GM19193 (cell line): ENCODE measurements around the gene RAC3.

Source experiments
- POLR2A ChIP-seq: IDR thresholded peaks from 4 replicates; pipeline ENCODE4 v1.6.1; 2011; ENCODE audit not compliant: insufficient read depth, insufficient read length; ENCODE audit errors: extremely low read depth

Gene RAC3

DNA sequence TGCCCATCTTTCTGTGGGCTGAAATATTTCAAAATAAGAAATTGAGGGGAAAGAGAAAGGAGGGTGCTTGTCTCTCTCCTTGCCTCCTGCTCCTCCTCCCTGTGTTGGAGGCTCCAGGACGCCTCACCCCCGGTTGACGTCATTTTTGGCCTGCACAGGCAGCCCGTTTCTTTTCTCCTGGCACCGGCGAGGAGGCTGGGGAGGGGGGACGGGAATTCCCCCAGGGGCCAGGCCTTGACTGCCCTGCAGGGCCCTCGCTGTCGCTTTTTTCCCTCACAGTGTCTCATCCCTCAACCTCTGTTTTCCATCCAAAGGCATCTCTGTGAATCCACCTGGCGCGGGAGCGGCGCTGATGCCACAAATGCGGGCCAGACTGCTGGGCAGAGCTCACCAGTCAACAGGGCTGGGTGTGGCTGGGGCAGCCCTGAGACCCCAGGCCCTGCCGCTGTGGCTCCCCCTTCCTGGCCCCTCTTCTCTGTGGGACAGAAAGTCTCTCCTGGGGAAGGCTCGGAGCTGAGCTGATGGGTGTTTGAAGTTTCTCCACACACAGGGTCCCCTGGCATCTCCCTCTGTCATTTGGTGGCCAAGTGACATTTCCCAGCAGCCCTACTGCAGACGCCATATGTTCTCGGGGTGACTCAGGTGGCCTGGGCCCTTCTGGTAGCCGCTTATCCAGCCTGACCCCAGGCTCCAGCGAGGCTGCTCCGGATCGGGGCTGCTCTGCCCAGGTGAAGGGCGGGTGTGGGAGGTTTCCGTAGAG is 24.8 kb upstream of the RAC3 start:
- no peak for TF ChIP-seq POLR2A

DNA sequence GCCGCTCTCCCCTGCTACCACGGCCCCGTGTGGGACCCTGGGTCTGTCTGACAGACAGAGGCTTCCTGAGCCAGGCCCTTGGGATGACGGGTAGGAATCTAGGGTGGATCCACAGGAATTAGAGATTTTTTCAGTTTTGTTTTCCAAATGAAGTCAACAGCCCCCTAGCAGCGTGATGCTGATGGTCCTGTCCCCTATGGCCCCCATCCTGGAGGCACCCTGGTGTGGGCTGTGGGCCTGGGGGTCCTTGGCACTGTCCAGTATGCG is 24.3 kb upstream of the RAC3 start:
- TF ChIP-seq POLR2A = no peak

DNA sequence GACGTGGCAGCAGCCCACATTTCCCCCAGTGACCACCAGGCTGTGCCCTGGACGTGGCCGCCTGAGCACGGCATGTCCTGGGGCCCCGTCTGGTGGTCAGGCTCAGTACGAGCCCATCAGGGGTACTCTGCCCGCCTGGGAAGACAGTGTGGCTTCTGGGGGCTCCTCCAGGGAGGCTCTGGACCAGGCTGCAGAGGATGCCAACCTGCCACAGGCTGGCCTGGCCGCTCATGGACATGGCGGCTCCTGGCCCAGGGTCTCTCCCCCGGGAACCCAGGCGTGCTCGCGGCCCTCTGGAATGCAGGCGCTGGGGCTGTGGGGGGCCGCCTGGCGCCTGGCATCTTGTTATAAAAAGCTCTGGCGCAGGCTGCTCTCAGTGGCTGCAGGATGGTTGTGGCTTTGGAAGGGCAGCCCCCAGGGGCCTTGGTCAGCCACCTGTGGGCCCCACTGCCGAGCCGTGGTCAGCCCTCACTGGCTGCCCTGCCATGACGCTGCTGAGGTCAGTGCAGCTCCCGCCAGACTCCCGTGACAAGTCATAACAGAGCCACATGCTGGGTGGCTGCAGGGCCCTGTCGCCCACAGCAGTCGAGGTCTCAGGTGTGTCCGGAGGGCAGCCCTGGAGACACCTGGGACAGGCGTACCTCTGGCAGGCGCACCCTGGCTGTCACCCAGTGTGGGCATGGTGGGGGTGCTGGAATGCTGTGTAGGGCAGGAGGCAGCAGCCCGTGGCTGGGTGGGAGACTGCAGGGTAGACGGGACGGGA is 23.8 kb upstream of the RAC3 start:
- TF ChIP-seq POLR2A = no peak

DNA sequence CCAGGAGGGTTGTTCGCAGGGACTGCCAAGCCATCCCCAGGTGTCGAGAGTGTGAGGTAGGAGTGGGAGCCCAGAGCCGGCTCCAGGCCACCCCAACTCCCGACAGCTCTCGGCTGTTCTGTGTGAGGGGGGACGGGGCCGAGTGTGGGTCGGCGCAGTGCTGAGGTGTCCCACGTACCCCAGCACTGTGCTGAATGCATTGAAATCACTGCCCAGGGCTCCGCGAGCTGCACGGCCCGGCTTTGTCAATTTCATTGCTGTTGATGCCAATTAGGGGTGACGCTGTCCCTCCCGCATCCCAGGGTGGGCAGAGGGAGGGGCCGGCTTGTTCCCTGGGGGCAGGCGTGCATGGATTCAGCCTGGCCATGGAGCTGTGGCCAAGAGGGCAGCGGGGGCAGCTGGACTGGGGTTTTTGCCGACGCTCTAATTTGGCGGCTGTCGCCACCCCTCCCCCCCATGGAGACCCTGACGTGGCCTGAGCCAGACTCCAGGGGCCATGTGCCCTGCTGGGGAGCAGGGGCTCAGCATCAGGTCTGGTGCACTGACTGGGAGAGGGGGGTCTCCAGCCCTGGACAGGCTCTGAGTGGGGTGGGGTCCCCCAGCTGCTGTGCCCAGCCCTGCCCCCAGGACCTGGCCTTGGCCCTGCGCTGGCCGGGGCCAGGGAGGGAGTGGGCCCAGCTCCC is 23.1 kb upstream of the RAC3 start:
- TF ChIP-seq POLR2A = no peak

DNA sequence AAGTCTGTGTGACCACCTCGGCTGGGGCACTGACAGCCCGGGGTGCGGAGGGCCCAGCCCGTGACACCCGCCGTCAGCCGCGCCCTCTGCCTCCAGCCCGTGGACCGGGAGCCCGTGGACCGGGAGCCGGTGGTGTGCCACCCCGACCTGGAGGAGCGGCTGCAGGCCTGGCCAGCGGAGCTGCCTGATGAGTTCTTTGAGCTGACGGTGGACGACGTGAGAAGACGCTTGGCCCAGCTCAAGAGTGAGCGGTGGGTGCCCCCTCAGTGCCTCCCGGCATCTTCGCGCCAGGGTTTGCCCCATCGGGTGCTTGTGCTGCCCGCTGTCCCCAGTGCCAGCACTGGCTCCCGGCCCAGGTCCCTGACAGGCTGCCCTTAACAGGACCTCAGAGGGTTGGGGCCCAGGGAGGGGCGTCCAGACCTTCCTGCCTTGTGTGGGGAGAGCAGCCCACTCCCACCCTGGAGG is 22.5 kb upstream of the RAC3 start:
- TF ChIP-seq POLR2A = no peak

DNA sequence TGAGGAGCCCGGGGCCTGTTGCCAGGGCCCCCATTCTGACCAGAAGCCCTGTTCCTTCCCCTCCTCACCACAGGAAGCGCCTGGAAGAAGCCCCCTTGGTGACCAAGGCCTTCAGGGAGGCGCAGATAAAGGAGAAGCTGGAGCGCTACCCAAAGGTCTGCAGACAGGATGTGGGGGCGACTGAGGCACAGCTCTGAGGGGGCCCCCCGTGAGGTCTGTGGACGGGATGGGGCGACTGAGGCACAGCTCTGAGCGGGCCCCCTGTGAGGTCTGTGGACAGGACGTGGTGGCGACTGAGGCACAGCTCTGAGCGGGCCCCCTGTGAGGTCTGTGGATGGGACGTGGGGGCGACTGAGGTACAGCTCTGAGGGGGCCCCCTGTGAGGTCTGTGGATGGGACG is 22.1 kb upstream of the RAC3 start:
- no peak for TF ChIP-seq POLR2A

DNA sequence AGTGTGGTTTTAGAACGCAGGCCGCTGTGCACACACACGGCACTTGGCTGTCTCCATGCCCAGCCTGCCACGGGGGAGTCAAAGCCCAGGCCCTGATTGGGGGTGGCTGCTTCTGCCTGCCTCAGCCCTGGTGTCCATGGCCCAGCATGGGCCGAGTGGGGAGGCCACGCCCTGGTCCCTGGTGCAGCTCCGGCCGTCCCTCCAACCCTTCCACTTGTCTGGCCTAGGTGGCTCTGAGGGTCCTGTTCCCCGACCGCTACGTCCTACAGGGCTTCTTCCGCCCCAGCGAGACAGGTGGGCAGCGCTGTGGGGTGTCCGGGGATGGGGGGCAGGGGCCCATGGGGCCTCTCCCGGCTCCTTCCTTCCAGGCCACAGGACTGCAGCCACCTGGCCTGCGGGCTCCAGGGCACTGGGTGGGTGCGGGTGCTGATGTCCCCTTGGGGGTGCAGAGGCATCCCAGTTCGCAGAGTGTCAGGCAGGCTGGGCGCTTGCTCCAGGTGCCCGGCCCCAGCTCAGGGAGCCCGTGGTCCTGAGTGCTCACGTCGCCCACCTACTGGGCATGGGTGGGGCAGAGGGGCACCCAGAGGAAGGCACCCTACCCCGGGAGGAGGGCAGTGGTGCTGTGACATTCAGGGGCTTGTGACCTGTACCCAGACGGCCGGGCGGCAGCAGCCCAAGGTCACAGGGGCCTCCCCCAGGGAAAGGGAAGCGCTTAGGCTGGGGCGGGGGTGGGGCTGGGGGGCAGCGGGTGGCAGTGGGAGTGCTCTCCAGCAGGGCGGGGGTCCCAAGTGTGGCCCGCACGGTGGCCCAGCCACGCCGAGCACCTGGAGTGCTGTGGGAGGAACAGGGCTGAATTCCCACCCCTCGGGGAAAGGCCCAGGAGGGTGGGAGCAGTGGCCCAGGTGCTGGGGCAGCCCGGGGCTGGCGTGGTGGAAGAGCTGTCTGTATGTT is 20.6 kb upstream of the RAC3 start:
- no peak for TF ChIP-seq POLR2A

DNA sequence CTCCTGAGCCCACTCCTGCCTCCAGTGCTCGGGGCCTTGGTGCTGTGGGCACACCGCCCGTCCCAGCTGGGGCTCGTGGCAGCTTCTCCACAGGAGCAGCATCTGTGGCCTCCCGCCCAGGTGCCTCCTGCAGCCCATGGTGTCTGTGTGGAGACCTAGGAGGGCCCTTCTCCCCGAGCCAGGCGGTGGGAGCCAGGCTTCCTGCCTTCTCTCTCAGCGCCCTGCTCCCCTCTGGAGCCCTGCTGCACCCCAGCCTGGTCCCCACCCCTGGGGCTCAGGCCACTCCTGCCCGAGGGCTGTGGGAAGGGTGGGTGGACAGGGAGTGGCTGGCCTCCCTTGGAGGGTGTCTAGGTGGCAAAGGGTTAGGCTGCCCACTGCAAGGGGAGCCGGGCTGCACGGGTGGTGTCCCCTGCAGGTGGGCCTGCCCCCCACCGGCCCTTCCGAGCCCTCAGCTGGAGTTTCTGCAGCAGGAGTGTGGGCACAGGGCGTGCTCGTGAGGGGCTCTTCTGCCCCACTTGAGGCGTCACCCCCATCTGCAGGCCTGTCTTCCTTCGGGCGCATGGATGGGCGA is 19.8 kb upstream of the RAC3 start:
- no peak for TF ChIP-seq POLR2A

DNA sequence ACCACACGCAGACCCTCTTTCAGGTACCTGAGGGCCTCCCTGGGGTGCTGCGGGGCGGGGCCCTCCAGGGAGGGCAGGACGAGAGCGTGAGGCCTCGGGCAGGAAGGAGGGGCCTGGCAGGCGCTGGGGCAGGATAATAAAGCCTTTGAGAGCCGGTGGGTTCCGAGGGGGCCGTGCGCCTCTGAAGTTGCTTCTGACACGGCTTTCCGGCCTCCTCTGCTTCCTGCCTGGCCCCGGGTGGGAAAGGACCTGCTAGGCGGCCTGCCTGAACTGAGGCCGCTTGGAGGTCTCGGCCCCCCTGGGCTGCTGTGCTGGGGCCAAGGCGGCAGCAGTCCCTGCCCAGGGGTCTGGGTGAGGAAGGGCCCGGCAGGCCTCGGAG is 19.2 kb upstream of the RAC3 start:
- TF ChIP-seq POLR2A = no peak

DNA sequence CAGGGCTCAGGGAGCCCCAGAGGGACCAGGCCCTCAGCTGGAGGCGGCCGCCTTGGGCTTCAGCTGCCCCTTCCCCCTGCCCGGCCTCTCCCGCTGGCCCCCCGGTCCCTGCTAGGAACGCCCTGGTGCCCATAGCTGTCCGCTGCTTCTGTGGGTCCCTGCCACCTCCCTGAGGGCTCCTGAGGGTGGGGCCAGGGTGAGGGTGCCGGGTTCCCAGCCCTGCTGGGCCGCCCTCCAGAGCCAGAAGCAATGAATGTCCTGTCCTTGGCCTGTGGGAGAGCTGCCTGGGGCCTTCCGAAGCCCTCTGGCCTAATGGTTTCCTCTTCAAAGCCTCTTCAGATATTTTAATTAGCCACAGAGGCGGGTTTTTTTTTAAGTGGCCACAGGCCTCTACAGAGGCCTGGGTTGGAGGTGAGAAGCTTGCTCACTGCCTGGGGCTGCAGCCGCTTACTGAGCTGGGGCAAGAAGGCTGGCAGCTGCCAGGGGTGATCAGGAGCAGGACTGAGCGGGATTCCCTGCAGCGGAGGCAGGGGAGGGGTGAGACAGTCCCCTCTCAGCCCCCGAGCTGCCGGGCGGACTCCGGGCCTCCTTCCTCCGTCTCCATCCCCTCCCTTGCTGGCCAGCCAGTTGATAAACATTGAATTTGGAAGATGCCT is 18.7 kb upstream of the RAC3 start:
- no peak for TF ChIP-seq POLR2A

DNA sequence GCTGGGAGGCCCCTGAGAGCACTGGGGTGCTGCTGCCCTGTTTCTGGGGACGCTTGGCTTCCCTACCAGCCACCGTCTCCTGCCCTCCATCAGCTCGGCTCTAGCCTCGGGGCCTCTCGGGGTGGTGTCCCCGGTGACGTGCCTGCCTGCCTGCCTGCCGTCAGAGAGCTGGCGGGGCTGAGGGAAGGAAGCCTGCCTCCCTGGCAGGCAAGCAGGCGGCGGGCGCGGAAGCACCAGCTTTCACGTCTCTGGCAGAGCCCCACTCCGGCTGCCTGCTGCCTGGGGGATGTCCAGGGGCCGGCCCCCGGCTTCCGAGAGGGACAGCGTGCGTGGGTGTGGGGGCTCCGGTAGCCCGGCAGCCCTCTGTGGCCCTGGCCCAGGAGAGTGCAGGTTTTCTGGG is 18.1 kb upstream of the RAC3 start:
- TF ChIP-seq POLR2A = no peak

DNA sequence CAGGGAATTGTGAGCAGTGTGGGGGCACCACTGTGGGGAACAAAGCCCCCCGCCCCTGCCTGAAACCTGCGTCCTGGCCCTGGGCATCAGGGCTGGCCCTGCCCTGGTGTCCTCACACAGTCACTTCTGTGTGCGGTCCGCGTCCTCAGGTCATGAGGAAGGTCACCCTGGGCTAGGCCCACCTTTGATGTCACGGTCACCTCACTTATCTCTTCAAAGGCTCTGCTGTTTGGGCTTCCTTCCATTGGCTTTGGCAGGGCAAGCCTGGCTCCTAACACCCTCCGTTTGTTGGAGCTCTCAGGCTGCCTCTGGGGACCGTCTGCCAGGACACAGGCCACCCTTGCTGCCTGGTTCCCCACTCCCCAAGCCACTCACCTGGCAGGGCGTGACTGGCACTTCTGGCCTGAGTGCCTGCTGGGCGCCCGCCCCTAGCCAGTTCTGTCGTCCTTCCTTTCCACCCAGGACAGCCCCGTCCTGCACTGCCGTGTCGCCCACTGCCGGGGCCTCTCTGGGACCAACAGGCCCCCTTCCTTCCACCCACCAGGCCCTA is 17.6 kb upstream of the RAC3 start:
- TF ChIP-seq POLR2A = no peak

DNA sequence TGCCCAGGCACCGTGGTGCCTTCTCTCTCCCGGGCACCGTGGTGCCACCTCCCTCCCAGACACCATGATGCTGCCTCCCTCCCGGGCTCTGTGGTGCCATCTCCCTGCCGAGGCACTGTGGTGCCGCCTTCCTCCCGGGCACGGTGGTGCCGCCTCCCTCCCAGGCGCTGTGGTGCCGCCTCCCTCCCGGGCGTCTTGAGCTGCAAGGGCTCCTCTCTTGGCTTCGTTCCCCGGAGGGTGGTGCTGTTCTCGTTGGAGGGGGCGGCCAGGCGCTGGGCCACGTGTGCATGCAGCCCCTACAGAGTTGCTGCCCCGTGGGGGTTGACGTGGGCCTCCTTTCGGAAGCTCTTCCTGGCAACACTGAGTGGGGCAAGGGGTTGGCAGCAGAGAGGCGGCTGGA is 17.0 kb upstream of the RAC3 start:
- no peak for TF ChIP-seq POLR2A

DNA sequence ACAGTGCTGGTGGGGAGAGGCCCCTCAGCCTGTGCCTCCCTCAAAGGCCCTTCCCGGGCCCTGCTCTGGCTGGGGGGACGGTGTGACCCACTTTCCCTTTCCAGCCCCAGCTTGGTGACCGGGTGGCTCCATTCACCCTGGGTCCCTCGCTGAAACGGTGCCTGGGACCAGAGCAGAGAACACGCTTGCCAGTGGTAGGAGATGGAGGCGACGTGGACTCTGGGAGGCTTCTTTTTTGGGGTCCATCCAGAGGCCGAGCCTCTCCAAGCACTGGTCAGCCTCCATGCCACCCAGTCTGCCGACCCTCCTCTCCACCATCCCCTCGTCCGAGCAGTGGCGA is 16.5 kb upstream of the RAC3 start:
- TF ChIP-seq POLR2A = no peak

DNA sequence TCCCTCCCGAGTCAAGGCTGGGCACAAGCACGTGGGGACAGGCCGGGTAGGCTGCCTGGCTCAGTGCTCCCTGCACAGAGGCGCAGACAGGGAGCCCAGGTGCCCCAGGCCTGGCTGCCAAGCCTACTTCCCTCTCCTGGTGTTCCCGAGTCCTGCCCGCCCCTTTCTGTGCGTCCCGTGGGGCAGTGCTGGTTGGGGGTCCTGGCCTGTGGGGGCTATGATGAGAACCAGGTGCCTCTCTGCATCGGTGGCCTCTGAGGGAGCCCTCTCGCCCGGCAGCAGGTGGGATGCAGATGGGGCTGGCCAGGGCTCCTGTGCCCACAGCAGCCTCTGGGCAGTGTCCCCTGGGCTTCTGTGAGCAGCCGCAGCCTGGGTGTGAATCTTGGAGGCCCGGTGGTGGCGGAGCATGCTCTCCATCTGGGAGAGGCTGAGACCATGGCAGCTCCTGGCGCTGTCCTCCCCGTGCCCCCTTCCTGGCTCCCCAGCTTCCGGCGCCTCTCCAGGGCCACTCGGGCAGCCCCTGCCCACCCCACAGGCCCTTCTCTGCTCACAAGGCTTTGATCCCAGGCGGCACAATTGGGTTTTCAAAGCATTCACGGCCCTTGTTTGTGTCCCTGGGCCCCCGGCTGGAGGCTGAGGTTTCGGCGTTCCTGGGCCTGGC is 16.0 kb upstream of the RAC3 start:
- no peak for TF ChIP-seq POLR2A
